LoVo (cell line): ENCODE measurements around the gene SGSM2.

Experiments
- DNase-seq: peaks from one replicate; pipeline ENCODE4 v3.0.0-alpha.2; 2016; ENCODE audit warnings: low spot score

Gene SGSM2

GRCh38 chr17:2368359-2368758 is 31.1 kb downstream of the SGSM2 start:
- DNase-seq = no peak

GRCh38 chr17:2369039-2369438 is 31.7 kb downstream of the SGSM2 start:
- DNase-seq = no peak

GRCh38 chr17:2369551-2370210 is 32.4 kb downstream of the SGSM2 start:
- no peak for DNase-seq

- no peak for DNase-seq
These were observed 32.9 kb downstream of the SGSM2 start for GRCh38 chr17:2370211-2370589.

- no peak for DNase-seq
These were observed 34.2 kb downstream of the SGSM2 start for GRCh38 chr17:2371183-2372130.

GRCh38 chr17:2372180-2372579 is 34.9 kb downstream of the SGSM2 start:
- DNase-seq = no peak

GRCh38 chr17:2372681-2373080 is 35.4 kb downstream of the SGSM2 start:
- no peak for DNase-seq

- DNase-seq = no peak
These were observed 35.9 kb downstream of the SGSM2 start for GRCh38 chr17:2373179-2373578.

GRCh38 chr17:2374549-2375285 is 37.4 kb downstream of the SGSM2 start:
- no peak for DNase-seq

GRCh38 chr17:2375406-2375805 is 38.1 kb downstream of the SGSM2 start:
- DNase-seq = no peak

GRCh38 chr17:2376107-2376506 is 38.8 kb downstream of the SGSM2 start:
- no peak for DNase-seq

- no peak for DNase-seq
These were observed 40.4 kb downstream of the SGSM2 start for GRCh38 chr17:2377659-2378058.

- no peak for DNase-seq
These were observed 41.6 kb downstream of the SGSM2 start for GRCh38 chr17:2378905-2379304.

GRCh38 chr17:2379489-2380225 is 42.4 kb downstream of the SGSM2 start:
- DNase-seq = no peak

- DNase-seq = no peak
These were observed 43.1 kb downstream of the SGSM2 start for GRCh38 chr17:2380226-2380922.

- no peak for DNase-seq
These were observed 43.8 kb downstream of the SGSM2 start for GRCh38 chr17:2380950-2381649.

- DNase-seq = no peak
These were observed 46.4 kb downstream of the SGSM2 start for GRCh38 chr17:2383628-2384167.

GRCh38 chr17:2384439-2385127 is 47.3 kb downstream of the SGSM2 start:
- no peak for DNase-seq

- no peak for DNase-seq
These were observed 48.2 kb downstream of the SGSM2 start for GRCh38 chr17:2385240-2386210.
